H1 (cell line): ENCODE measurements around the gene LORICRIN. TPM values are rescaled to one million over a fixed set of nuclear protein-coding genes. Genes with fewer than 3 reads are reported as not detected.

Experiments used
- CTCF ChIA-PET: fragments of 300-600 bp; sonication (Branson Sonifier 250); formaldehyde crosslinking; loops from one replicate; lab custom pipeline; 2021; ENCODE audit not compliant: partially characterized antibody; lab: Charles Lee
- POLR2A ChIA-PET: fragments of 300-600 bp; sonication (Branson Sonifier 250); formaldehyde crosslinking; loops from one replicate; lab custom pipeline; 2021; ENCODE audit warnings: inconsistent platforms; ENCODE audit not compliant: partially characterized antibody; lab: Charles Lee
- DNase-seq, 2 experiments: peaks; one replicate each; pipeline versions ENCODE4 v3.0.0 to v3.0.0-alpha.2; 2010 to 2022; ENCODE audit warnings: low spot score in 2 of 2, low read depth in 1 of 2, mixed read lengths in 1 of 2
- FAIRE-seq: peaks from 2 replicates; lab custom pipeline; 2011; peaks lifted over from hg19 to GRCh38; lab: Jason Lieb, UNC
- H2AFZ ChIP-seq: 2 replicates; pipeline ENCODE4 v1.8.1; 2012; ENCODE audit warnings: low read length, inconsistent platforms
- H2AK5ac ChIP-seq: 2 replicates; pipeline ENCODE4 v1.6.1; 2013; ENCODE audit warnings: low read depth, low read length
- H2BK120ac ChIP-seq: replicated peaks from 2 replicates; pipeline ENCODE3; 2013; ENCODE audit warnings: low read depth, low read length, inconsistent platforms
- H2BK12ac ChIP-seq: 2 replicates; pipeline ENCODE4 v1.6.1; 2013; ENCODE audit warnings: low read depth, low read length
- H2BK15ac ChIP-seq: 2 replicates; pipeline ENCODE4 v1.6.1; 2013; ENCODE audit warnings: low read length
- H2BK20ac ChIP-seq: 2 replicates; pipeline ENCODE4 v1.6.1; 2013; ENCODE audit warnings: low read length
- H2BK5ac ChIP-seq: 2 replicates; pipeline ENCODE4 v1.6.1; 2013; ENCODE audit warnings: low read depth, low read length
- H3K14ac ChIP-seq: 2 replicates; pipeline ENCODE4 v1.6.1; 2013; ENCODE audit warnings: inconsistent platforms; ENCODE audit not compliant: insufficient read length
- H3K18ac ChIP-seq: 2 replicates; pipeline ENCODE4 v1.6.1; 2013; ENCODE audit warnings: low read length; ENCODE audit errors: extremely low read depth
- H3K23ac ChIP-seq: 2 replicates; pipeline ENCODE4 v1.6.1; 2013; ENCODE audit warnings: inconsistent platforms; ENCODE audit not compliant: insufficient read length
- H3K23me2 ChIP-seq: 2 replicates; pipeline ENCODE4 v1.6.1; 2013; ENCODE audit warnings: low read depth, low read length
- H3K27ac ChIP-seq: 2 replicates; pipeline ENCODE4 v1.6.1; 2011; ENCODE audit warnings: low read depth, low read length, inconsistent platforms
- H3K27me3 ChIP-seq, 4 experiments: replicated peaks in 1 of 4; 1 replicate in 1 of 4; 2 replicates in 3 of 4; pipeline versions ENCODE4 v1.6.1 to v1.8.1; 2011 to 2013; ENCODE audit warnings: low read length in 3 of 4, mild to moderate bottlenecking in 3 of 4, inconsistent platforms in 2 of 4, mixed read lengths in 2 of 4, moderate library complexity in 1 of 4; ENCODE audit not compliant: control insufficient read depth in 3 of 4, insufficient read depth in 3 of 4; ENCODE audit errors: extremely low read depth in 1 of 4
- H3K36me3 ChIP-seq, 4 experiments: 2 replicates each; pipeline versions ENCODE4 v1.6.1 to v1.8.1; 2011 to 2013; ENCODE audit warnings: mild to moderate bottlenecking in 4 of 4, low read length in 3 of 4, moderate library complexity in 2 of 4, control low read depth in 1 of 4, inconsistent platforms in 1 of 4; ENCODE audit not compliant: insufficient read depth in 4 of 4, control insufficient read depth in 2 of 4
- H3K4ac ChIP-seq: replicated peaks from 2 replicates; pipeline ENCODE3; 2013; ENCODE audit warnings: low read length, low read depth, mixed read lengths, inconsistent platforms; ENCODE audit not compliant: insufficient read length
- H3K4me1 ChIP-seq, 4 experiments: replicated peaks in 1 of 4; 1 replicate in 1 of 4; 2 replicates in 3 of 4; pipeline versions ENCODE4 v1.6.1 to v1.8.1; 2011 to 2013; ENCODE audit warnings: low read length in 3 of 4, inconsistent platforms in 2 of 4, mixed read lengths in 1 of 4; ENCODE audit not compliant: insufficient read depth in 4 of 4, control insufficient read depth in 3 of 4
- H3K4me2 ChIP-seq, 2 experiments: 2 replicates each; pipeline versions ENCODE4 v1.6.1 to v1.8.1; 2011 to 2013; ENCODE audit warnings: low read depth in 2 of 2, low read length in 2 of 2, control low read depth in 1 of 2, inconsistent platforms in 1 of 2, mild to moderate bottlenecking in 1 of 2; ENCODE audit not compliant: insufficient read depth in 1 of 2
- H3K4me3 ChIP-seq, 4 experiments: fragments of 200-600, 300-600 bp in 1 of 4; sonication (generic), shearing (Covaris generic), sonication (Bioruptor Twin) in 1 of 4; 2 replicates each; pipeline versions ENCODE4 v1.5.1 to v1.8.1; 2011 to 2016; ENCODE audit warnings: low read length in 4 of 4, low read depth in 3 of 4, control low read depth in 2 of 4, inconsistent platforms in 2 of 4, mild to moderate bottlenecking in 2 of 4, mixed read lengths in 1 of 4, moderate library complexity in 1 of 4; ENCODE audit not compliant: insufficient read depth in 2 of 4; ENCODE audit errors: extremely low read depth in 1 of 4
- H3K56ac ChIP-seq: replicated peaks from 2 replicates; pipeline ENCODE3; 2013; ENCODE audit warnings: low read depth, mild to moderate bottlenecking, mixed read lengths, low read length, inconsistent platforms; ENCODE audit not compliant: insufficient read length
- H3K79me1 ChIP-seq: 2 replicates; pipeline ENCODE4 v1.6.1; 2013; ENCODE audit warnings: low read depth, low read length, control low read depth
- H3K79me2 ChIP-seq, 2 experiments: 2 replicates each; pipeline versions ENCODE4 v1.6.1 to v1.8.1; 2012 to 2013; ENCODE audit warnings: low read length in 2 of 2, mild to moderate bottlenecking in 2 of 2, inconsistent platforms in 1 of 2; ENCODE audit not compliant: insufficient read depth in 2 of 2, control insufficient read depth in 1 of 2
- H3K9ac ChIP-seq, 4 experiments: replicated peaks in 1 of 4; 1 replicate in 1 of 4; 2 replicates in 3 of 4; pipeline versions ENCODE4 v1.6.1 to v1.8.1; 2011 to 2013; ENCODE audit warnings: low read depth in 3 of 4, low read length in 3 of 4, control low read depth in 2 of 4, mild to moderate bottlenecking in 2 of 4, moderate library complexity in 2 of 4, inconsistent platforms in 1 of 4; ENCODE audit errors: extremely low read depth in 1 of 4
- H3K9me3 ChIP-seq, 2 experiments: 2 replicates each; pipeline versions ENCODE4 v1.6.1 to v1.8.1; 2012 to 2013; ENCODE audit warnings: mild to moderate bottlenecking in 2 of 2, moderate library complexity in 2 of 2, control low read depth in 1 of 2, inconsistent platforms in 1 of 2, low read depth in 1 of 2, low read length in 1 of 2, mixed read lengths in 1 of 2; ENCODE audit not compliant: insufficient read depth in 2 of 2
- H4K20me1 ChIP-seq, 2 experiments: replicated peaks in 1 of 2; 2 replicates each; pipeline versions ENCODE3 to v1.8.1; 2011 to 2013; ENCODE audit warnings: inconsistent platforms in 2 of 2, low read length in 2 of 2, mild to moderate bottlenecking in 1 of 2; ENCODE audit not compliant: insufficient read depth in 2 of 2, control insufficient read depth in 1 of 2
- H4K5ac ChIP-seq: 2 replicates; pipeline ENCODE4 v1.6.1; 2013; ENCODE audit warnings: low read length, low read depth, mixed read lengths, inconsistent platforms; ENCODE audit not compliant: insufficient read length
- H4K8ac ChIP-seq: 2 replicates; pipeline ENCODE4 v1.8.0; 2013; ENCODE audit warnings: mild to moderate bottlenecking, moderate library complexity, low read length, inconsistent platforms; ENCODE audit not compliant: insufficient read depth; ENCODE audit errors: extremely low read depth
- H4K91ac ChIP-seq: replicated peaks from 2 replicates; pipeline ENCODE3; 2013; ENCODE audit warnings: low read length, mixed read lengths, inconsistent platforms; ENCODE audit not compliant: insufficient read length
- ATF2 ChIP-seq: IDR thresholded peaks from 2 replicates; pipeline ENCODE4 v1.6.1; 2012; ENCODE audit warnings: low read length, inconsistent platforms
- ATF3 ChIP-seq: IDR thresholded peaks from 2 replicates; pipeline ENCODE4 v1.6.1; 2011; ENCODE audit warnings: low read depth, mild to moderate bottlenecking, low read length; ENCODE audit not compliant: insufficient read depth
- CBX5 ChIP-seq: fragments of 300-800, 300-1000 bp; sonication (generic); IDR thresholded peaks from 2 replicates; pipeline ENCODE4 v1.7.1; 2016; ENCODE audit warnings: antibody characterized with exemption, low read length, low read depth
- CBX8 ChIP-seq: fragments of 300-800, 300-1000 bp; sonication (generic); IDR thresholded peaks from 2 replicates; pipeline ENCODE4 v1.7.1; 2016; ENCODE audit warnings: low read depth, low read length, borderline replicate concordance
- CEBPB ChIP-seq: IDR thresholded peaks from 2 replicates; pipeline ENCODE4 v1.6.1; 2012; ENCODE audit warnings: low read depth, low read length
- EP300 ChIP-seq, 2 experiments: IDR thresholded peaks; 1 replicate in 1 of 2; 2 replicates in 1 of 2; pipeline ENCODE4 v1.6.1; 2011 to 2012; ENCODE audit warnings: low read depth in 2 of 2, low read length in 2 of 2, mild to moderate bottlenecking in 2 of 2, borderline replicate concordance in 1 of 2, inconsistent platforms in 1 of 2, moderate library complexity in 1 of 2
- TEAD4 ChIP-seq: IDR thresholded peaks from 2 replicates; pipeline ENCODE4 v1.6.1; 2012; ENCODE audit warnings: low read depth, low read length, inconsistent platforms, mixed read lengths
- YY1 ChIP-seq: IDR thresholded peaks from 2 replicates; pipeline ENCODE4 v1.6.1; 2011; ENCODE audit warnings: low read depth, mild to moderate bottlenecking, low read length
- WGBS, 2 experiments: shearing (Covaris generic) in 1 of 2; methylation state at CpG; one replicate each; pipeline versions ENCODE4 v1.1.6 to v1.1.7; 2013 to 2015; ENCODE audit warnings: low lambda C conversion rate in 2 of 2, mixed read lengths in 2 of 2, inconsistent platforms in 1 of 2, low coverage in 1 of 2, missing lambda C conversion rate in 1 of 2; ENCODE audit not compliant: insufficient replicate concordance in 2 of 2, insufficient coverage in 1 of 2, insufficient read length in 1 of 2; ENCODE audit errors: extremely low coverage in 1 of 2, missing lambda C conversion rate in 1 of 2; 5-methylcytosine and 5-hydroxymethylcytosine counted together
- polyA plus RNA-seq, 7 experiments: library from polyadenylated mRNA; depleted of rRNA in 3 of 7; stranded (reverse) in 5 of 7; unstranded in 2 of 7; fragments of >200 nt in 5 of 7; fragments of 200-250 nt in 2 of 7; gene quantifications; 1 replicate in 5 of 7; 2 replicates in 1 of 7; 4 replicates in 1 of 7; pipeline versions ENCODE4 v1.2.1 to v1.2.3, GENCODE V29; 2011 to 2013; ENCODE audit warnings: missing spikeins in 2 of 7, mixed read lengths in 2 of 7
- total RNA-seq: library from RNA; stranded (reverse); fragmentation: NEBNext Ultra II Directional; extraction: Animal tissue kit (Norgen Biotek cat#: 25700); gene quantifications from 2 replicates; pipeline ENCODE4 v1.2.1, GENCODE V29; 2021

Gene LORICRIN
- total and polyA plus RNA-seq, 2 of the 8 experiments (the other 6 are each of a cell fraction or from before 2014, with no cell fraction given) = not detected

- no peak overlapping the region for H2AFZ ChIP-seq
- H3K4me1 ChIP-seq = no peaks in the 10 kb centered on the region
- DNase-seq = no peak
- no peak overlapping the region for H4K91ac ChIP-seq
- H2BK5ac ChIP-seq = no peak overlapping the region
- 94% methylated on average over 1 of the region's 1 CpG; no CpG with 5 or more reads in 1 of the 2 experiments for WGBS, 2 experiments
- H3K27ac ChIP-seq = no peak overlapping the region
- no peaks in the 10 kb centered on the region for H3K79me1 ChIP-seq
- H2BK20ac ChIP-seq = no peak overlapping the region
- no peaks in the 10 kb centered on the region for H3K23me2 ChIP-seq
- H4K5ac ChIP-seq = no peak overlapping the region
- H2BK12ac ChIP-seq = no peak overlapping the region
- no peaks in the 10 kb centered on the region for H4K20me1 ChIP-seq
- H3K9ac ChIP-seq = no peak overlapping the region
- no peaks in the 10 kb centered on the region; a peak in 1 of 4 replicates for H3K9me3 ChIP-seq
- H2AK5ac ChIP-seq = no peak overlapping the region
- no peaks in the 10 kb centered on the region for H3K27me3 ChIP-seq
- no peak overlapping the region for H3K56ac ChIP-seq
- H4K8ac ChIP-seq = no peak overlapping the region
- no peak overlapping the region for H2BK120ac ChIP-seq
- no peak overlapping the region for H3K14ac ChIP-seq
- TF ChIP-seq CBX5 (no peak), CBX8 (no peak), CEBPB (no peak), YY1 (no peak), EP300 (IDR thresholded peaks at IDR 0.05; ENCODE audit: borderline replicate concordance in 1 of 2, low read depth in 2 of 2, low read length in 2 of 2) (no peak), ATF2 (no peak), TEAD4 (no peak), ATF3 (no peak)
- H3K18ac ChIP-seq = no peak overlapping the region
- H3K4ac ChIP-seq = no peak overlapping the region
- no peak overlapping the region for H3K23ac ChIP-seq
- ChIA-PET POLR2A (no interaction called here), CTCF (interaction anchor here (0.7 to 4.5 kb wide), 19 partner anchors 8 to 770 kb away, joined by 3 to 34 read pairs (median 5); partner anchors contain the start of genes LORICRIN, PRR9 and SMCP)
- H3K4me3 ChIP-seq = no peak overlapping the region
- H3K4me2 ChIP-seq = no peak overlapping the region
- H2BK15ac ChIP-seq = no peak overlapping the region
- H3K79me2 ChIP-seq = no peaks in the 10 kb centered on the region
- no peak for FAIRE-seq
- no peaks in the 10 kb centered on the region for H3K36me3 ChIP-seq
Observed at GRCh38 chr1:153228491-153228890, 31.0 kb upstream of the LORICRIN start.
